GM12892 (cell line): ENCODE data around the gene YTHDC1.

Source experiments
- DNase-seq: peaks from one replicate; pipeline ENCODE4 v3.0.0; 2011; ENCODE audit not compliant: insufficient read length
- FAIRE-seq: peaks from 2 replicates; lab custom pipeline; 2011; peaks lifted over from hg19 to GRCh38; lab: Jason Lieb, UNC
- POLR2A ChIP-seq: IDR thresholded peaks from 2 replicates; pipeline ENCODE4 v1.6.1; 2011; ENCODE audit warnings: low read depth, low read length, control low read depth
- POLR2AphosphoS5 ChIP-seq: IDR thresholded peaks from 2 replicates; pipeline ENCODE4 v1.6.1; 2011; ENCODE audit warnings: low read depth, low read length, control low read depth
- TAF1 ChIP-seq: IDR thresholded peaks from 2 replicates; pipeline ENCODE4 v1.6.1; 2011; ENCODE audit warnings: low read depth, mild to moderate bottlenecking, control low read depth, low read length, borderline replicate concordance

Gene YTHDC1

DNA sequence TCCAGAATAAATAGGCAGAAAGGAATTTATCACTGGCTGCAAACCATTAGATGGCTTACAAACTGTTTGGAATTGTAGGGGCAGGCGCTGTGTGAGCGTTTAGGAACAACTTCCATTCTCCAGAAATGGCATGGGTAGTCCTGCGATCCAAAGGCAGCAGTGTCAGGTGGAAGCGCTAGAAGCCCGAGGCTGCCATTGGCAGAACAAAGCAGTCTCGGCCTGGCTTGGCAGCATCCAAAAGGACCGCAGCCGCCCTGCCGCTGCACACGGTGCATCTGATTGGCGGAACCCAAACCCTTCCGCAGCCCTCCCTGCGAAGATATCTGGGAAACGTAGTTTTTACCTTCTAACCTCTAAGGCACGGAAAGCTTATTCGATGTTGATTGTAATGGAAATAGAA is 23.6 kb upstream of the YTHDC1 start:
- TF ChIP-seq POLR2AphosphoS5 (no peak), POLR2A (no peak), TAF1 (no peak)
- DNase-seq = peak; percentile 22

DNA sequence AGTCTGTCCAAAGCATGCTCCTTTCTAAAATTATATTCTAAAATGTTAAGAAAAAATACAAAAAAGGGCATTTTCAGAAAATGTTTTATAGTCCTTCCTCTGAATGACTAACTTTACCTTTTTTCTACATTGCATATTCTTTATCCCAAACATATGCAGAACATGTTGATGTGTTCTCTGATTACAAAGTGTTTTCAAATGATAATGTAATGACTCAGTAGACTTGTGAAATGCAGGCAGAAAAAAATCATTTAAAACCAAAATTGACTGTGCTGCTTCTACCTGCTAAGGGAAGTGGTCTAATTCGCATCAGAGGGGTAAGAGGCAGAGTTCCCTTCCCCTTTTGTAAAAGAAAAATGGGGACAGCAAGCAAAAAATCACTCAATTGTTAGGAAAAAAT is 22.7 kb upstream of the YTHDC1 start:
- no peak for DNase-seq
- FAIRE-seq = no peak
- no peak for TF ChIP-seq POLR2AphosphoS5
- no peak for TF ChIP-seq TAF1
- no peak for TF ChIP-seq POLR2A

More for the DNA sequence above, 23.6 kb upstream of the YTHDC1 start:
- no peak for FAIRE-seq

GRCh38 chr4:68369142-68369805 is 19.4 kb upstream of the YTHDC1 start:
- DNase-seq (no peak), FAIRE-seq (no peak)
- TF ChIP-seq POLR2AphosphoS5 (no peak), TAF1 (no peak), POLR2A (no peak)

GRCh38 chr4:68368691-68369131 is 18.8 kb upstream of the YTHDC1 start:
- TF ChIP-seq POLR2AphosphoS5 (no peak), POLR2A (no peak), TAF1 (no peak)
- DNase-seq = no peak
- FAIRE-seq = no peak

GRCh38 chr4:68367835-68368234 is 17.9 kb upstream of the YTHDC1 start:
- FAIRE-seq (no peak), DNase-seq (no peak)
- TF ChIP-seq POLR2A (no peak), TAF1 (no peak), POLR2AphosphoS5 (no peak)

DNA sequence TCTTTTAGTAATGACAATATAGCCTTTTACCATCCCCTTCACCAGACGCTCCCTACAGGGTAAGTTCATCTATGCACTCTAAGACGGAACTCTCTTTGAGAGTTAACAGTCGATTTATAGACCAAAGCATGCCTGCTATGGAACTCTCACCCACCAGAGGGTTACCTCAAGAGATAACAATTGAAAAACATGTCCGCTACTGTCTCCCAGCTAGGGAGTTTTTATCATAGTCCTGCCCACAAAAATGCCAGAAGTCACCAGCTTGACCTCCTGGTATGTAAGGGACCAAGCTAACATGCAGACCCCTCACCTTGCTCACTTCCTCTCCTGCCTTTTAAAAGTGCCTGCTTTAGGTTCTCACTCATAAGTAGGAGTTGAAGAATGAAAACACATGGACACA is 16.7 kb upstream of the YTHDC1 start:
- DNase-seq (no peak), FAIRE-seq (no peak)
- TF ChIP-seq POLR2A (no peak), POLR2AphosphoS5 (no peak), TAF1 (no peak)

- no peak for FAIRE-seq
- no peak for TF ChIP-seq POLR2A
- TF ChIP-seq TAF1 = no peak
- no peak for TF ChIP-seq POLR2AphosphoS5
- DNase-seq = no peak
These were observed 15.2 kb upstream of the YTHDC1 start for GRCh38 chr4:68365068-68365467.

- FAIRE-seq (no peak), DNase-seq (no peak)
- no peak for TF ChIP-seq POLR2AphosphoS5
- TF ChIP-seq POLR2A = no peak
- no peak for TF ChIP-seq TAF1
These were observed 11.3 kb upstream of the YTHDC1 start for GRCh38 chr4:68361146-68361589.

- DNase-seq = no peak
- no peak for FAIRE-seq
These were observed 10.5 kb upstream of the YTHDC1 start for GRCh38 chr4:68360231-68360968.

DNA sequence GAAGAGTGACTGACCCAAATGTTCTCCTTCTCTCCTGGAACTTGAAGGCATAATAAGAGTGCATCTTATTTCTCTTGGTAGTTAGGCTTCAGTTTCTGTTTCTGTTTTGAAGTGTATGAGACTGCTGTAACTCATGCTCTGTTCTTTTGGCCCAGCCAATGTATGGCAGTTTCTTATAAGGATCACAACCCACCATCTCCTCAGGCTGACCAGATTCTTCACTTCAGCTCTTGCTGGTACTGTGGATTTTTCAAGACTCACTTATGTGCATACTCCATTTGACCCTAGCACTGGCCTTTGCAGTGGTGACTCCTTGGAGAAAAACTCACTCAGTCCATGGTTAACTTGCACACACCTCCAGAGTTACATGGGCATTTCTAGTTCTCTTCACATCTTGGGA is 9.6 kb upstream of the YTHDC1 start:
- FAIRE-seq = no peak
- TF ChIP-seq POLR2A (no peak), TAF1 (no peak)

More at GRCh38 chr4:68360231-68360968, 10.5 kb upstream of the YTHDC1 start:
- TF ChIP-seq POLR2AphosphoS5 (no peak), POLR2A (no peak), TAF1 (no peak)

DNA sequence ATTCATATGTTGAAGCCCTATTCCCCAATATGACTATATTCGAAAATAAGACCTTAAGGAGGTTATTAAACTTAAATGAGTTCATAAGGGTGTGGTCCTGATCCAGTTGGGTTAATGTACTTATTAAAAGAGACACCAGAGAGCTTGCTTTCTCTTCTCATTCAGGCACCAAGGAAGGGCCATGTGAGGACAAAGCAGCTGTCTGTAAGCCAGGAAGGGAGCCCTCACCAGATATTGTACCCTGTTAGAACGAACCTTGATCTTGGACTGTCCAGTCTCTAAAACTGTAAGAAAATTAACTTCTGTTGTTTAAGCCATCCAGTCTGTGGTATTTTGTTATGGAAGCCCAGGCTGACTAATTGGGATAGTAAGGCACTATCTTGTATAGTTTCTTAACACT is 9.1 kb upstream of the YTHDC1 start:
- peak; percentile 53 for FAIRE-seq
- no peak for TF ChIP-seq POLR2A
- no peak for TF ChIP-seq POLR2AphosphoS5
- TF ChIP-seq TAF1 = no peak

More for the DNA sequence above, 9.6 kb upstream of the YTHDC1 start:
- no peak for DNase-seq

DNA sequence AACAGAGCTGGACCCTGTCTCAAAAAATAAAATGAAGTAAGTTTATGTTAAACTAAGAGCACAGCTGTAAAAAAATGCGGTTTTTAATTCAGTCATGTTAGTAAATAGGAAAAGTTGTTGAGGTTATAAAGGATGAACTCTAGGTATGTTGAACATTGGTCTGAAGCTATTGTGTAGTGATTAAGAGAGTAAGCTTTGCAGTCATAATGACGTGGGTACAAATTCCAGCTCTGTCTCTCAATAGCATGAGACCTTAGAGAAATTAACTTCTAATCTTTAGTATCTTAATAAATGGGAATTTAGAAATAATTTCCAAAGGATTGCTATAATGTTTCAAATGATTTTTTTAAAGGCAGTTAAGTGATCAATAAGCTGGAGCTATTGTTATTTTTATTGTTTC is 2.9 kb upstream of the YTHDC1 start:
- FAIRE-seq (no peak), DNase-seq (no peak)
- TF ChIP-seq POLR2AphosphoS5 = no peak
- no peak for TF ChIP-seq POLR2A
- no peak for TF ChIP-seq TAF1

More for the DNA sequence above, 9.1 kb upstream of the YTHDC1 start:
- no peak for DNase-seq
